ENCODE measurements around the gene CSNK1A1. TPM values are rescaled to one million over a fixed set of nuclear protein-coding genes. Genes with fewer than 3 reads are reported as not detected.
A peak's percentile ranks its signal among the peaks of the same experiment; 100 is the strongest.
"Not testable (repeated sequence)": the region's sequence is repeated elsewhere in the genome, so short reads cannot be mapped to it uniquely, and the experiment has no call there.

CSNK1A1 gene
- total RNA-seq, 2 experiments from 2014 or later = 176 to 187 TPM

GRCh38 chr5:149597618-149598017 is 46.4 kb upstream of the CSNK1A1 start:
- no peaks in the 10 kb centered on the region for H4K20me1 ChIP-seq (ENCODE audit: insufficient read depth, low read length)

GRCh38 chr5:149596712-149597111 is 45.5 kb upstream of the CSNK1A1 start:
- ChIA-PET POLR2A (interaction anchor here (0.6 to 2.4 kb wide), 11 partner anchors 8 to 1815 kb away, joined by 3 to 12 read pairs (median 4); partner anchors contain the start of gene GRPEL2), CTCF (ENCODE audit: unreplicated experiment) (interaction anchor here (0.6 to 1.6 kb wide), 3 partner anchors 9 to 85 kb away, joined by 3 to 6 read pairs (median 3); no protein-coding TSS in a partner anchor)
- Histone ChIP-seq H3K9me2 (ENCODE audit: insufficient read depth, low read length) (no peaks in the 10 kb centered on the region), H4K20me1 (ENCODE audit: insufficient read depth, low read length) (no peaks in the 10 kb centered on the region), H2AFZ (ENCODE audit: low read length) (peak overlapping the region; percentile 60; the same call in 1 of the 2 replicates), H3K36me3 (ENCODE audit: insufficient read depth, low read length) (no peaks in the 10 kb centered on the region), H3K9me3 (ENCODE audit: low read length) (no peaks in the 10 kb centered on the region), H3K4me1 (ENCODE audit: insufficient read depth, low read length, poor library complexity, severe bottlenecking) (peaks cover 24% of the 10 kb centered on the region), H3K27ac (ENCODE audit: low read depth, low read length, poor library complexity, severe bottlenecking) (no peak overlapping the region), H3K4me2 (ENCODE audit: low read length) (peak overlapping the region; percentile 28; the same call in 1 of the 2 replicates), H3K79me2 (ENCODE audit: insufficient read depth, low read depth, low read length) (no peaks in the 10 kb centered on the region), H3K4me3 (ENCODE audit: low read depth, low read length, poor library complexity, severe bottlenecking) (no peak overlapping the region)
- DNase-seq (ENCODE audit: low spot score) = peak; percentile 37
- no TSS peak for BruUV-seq (replicated peaks)
- TF ChIP-seq EZH2phosphoT487 (IDR thresholded peaks at IDR 0.05; ENCODE audit: borderline replicate concordance, low read depth, low read length) = no peak
- TF ChIP-seq CTCF (conservative IDR thresholded peaks at IDR 0.05; ENCODE audit: low read length) = no peak
- intact Hi-C loops (cut with micrococcal nuclease; ENCODE audit: unreplicated experiment) = no loop called here

More at GRCh38 chr5:149597618-149598017, 46.4 kb upstream of the CSNK1A1 start:
- ChIA-PET POLR2A (interaction anchor here (0.7 to 2.4 kb wide), 7 partner anchors 8 to 1157 kb away, joined by 3 to 12 read pairs (median 3); partner anchors contain the start of gene GRPEL2), CTCF (ENCODE audit: unreplicated experiment) (interaction anchor here (1.6 kb wide), 1 partner anchor 10 kb away, joined by 6 read pairs; no protein-coding TSS in a partner anchor)
- Histone ChIP-seq H3K27ac (ENCODE audit: low read depth, low read length, poor library complexity, severe bottlenecking) (no peak overlapping the region), H2AFZ (ENCODE audit: low read length) (no peak overlapping the region), H3K79me2 (ENCODE audit: insufficient read depth, low read depth, low read length) (no peaks in the 10 kb centered on the region), H3K4me1 (ENCODE audit: insufficient read depth, low read length, poor library complexity, severe bottlenecking) (peaks cover 25% of the 10 kb centered on the region), H3K4me3 (ENCODE audit: low read depth, low read length, poor library complexity, severe bottlenecking) (no peak overlapping the region), H3K36me3 (ENCODE audit: insufficient read depth, low read length) (no peaks in the 10 kb centered on the region), H3K4me2 (ENCODE audit: low read length) (no peak overlapping the region), H3K9me2 (ENCODE audit: insufficient read depth, low read length) (no peaks in the 10 kb centered on the region), H3K9me3 (ENCODE audit: low read length) (no peaks in the 10 kb centered on the region)
- BruUV-seq (replicated peaks) = no TSS peak
- intact Hi-C loops (cut with micrococcal nuclease; ENCODE audit: unreplicated experiment) = no loop called here
- no peak for DNase-seq (ENCODE audit: low spot score)
- TF ChIP-seq CTCF (conservative IDR thresholded peaks at IDR 0.05; ENCODE audit: low read length) (no peak), EZH2phosphoT487 (IDR thresholded peaks at IDR 0.05; ENCODE audit: borderline replicate concordance, low read depth, low read length) (no peak)

GRCh38 chr5:149595105-149595504 is 43.9 kb upstream of the CSNK1A1 start:
- H2AFZ ChIP-seq (ENCODE audit: low read length) = 0 out of 2 replicates have a peak overlapping the region, but pooled peaks have one; percentile 7
- intact Hi-C loops (cut with micrococcal nuclease; ENCODE audit: unreplicated experiment) = not testable (repeated sequence)
- POLR2A ChIA-PET = interaction anchor here (0.7 to 2.4 kb wide), 6 partner anchors 8 to 33 kb away, joined by 3 to 12 read pairs (median 6); no protein-coding TSS in a partner anchor

More at GRCh38 chr5:149595105-149595504, 43.9 kb upstream of the CSNK1A1 start:
- peaks cover 27% of the 10 kb centered on the region for H3K4me1 ChIP-seq (ENCODE audit: insufficient read depth, low read length, poor library complexity, severe bottlenecking)
- not testable (repeated sequence) for DNase-seq (ENCODE audit: low spot score); H3K36me3 ChIP-seq (ENCODE audit: insufficient read depth, low read length); H3K9me3 ChIP-seq (ENCODE audit: low read length); H3K9me2 ChIP-seq (ENCODE audit: insufficient read depth, low read length); BruUV-seq (replicated peaks); H3K79me2 ChIP-seq (ENCODE audit: insufficient read depth, low read depth, low read length); H3K4me2 ChIP-seq (ENCODE audit: low read length); H4K20me1 ChIP-seq (ENCODE audit: insufficient read depth, low read length); H3K4me3 ChIP-seq (ENCODE audit: low read depth, low read length, poor library complexity, severe bottlenecking); H3K27ac ChIP-seq (ENCODE audit: low read depth, low read length, poor library complexity, severe bottlenecking)
- CTCF ChIA-PET (ENCODE audit: unreplicated experiment) = interaction anchor here (1.0 kb wide), 1 partner anchor 33 kb away, joined by 3 read pairs; no protein-coding TSS in a partner anchor
